Endothelial cell of umbilical vein (primary cell): ENCODE results near the gene EFHD1. TPM values are rescaled to one million over a fixed set of nuclear protein-coding genes. Genes with fewer than 3 reads are reported as not detected.

Source experiments
- BruUV-seq: library from RNA; stranded (reverse); fragments of 400-500 nt; replicated peaks from 2 replicates; lab custom pipeline; 2021; lab: Mats Ljungman, UMichigan
- CTCF ChIA-PET: fragments of 300-600, 350-600 bp; sonication (Branson Sonifier 250); formaldehyde crosslinking; loops from one replicate; lab custom pipeline; 2021; ENCODE audit warnings: antibody characterized with exemption, inconsistent platforms; lab: Charles Lee
- POLR2A ChIA-PET: fragments of 300-600, 350-600 bp; sonication (Branson Sonifier 250); formaldehyde crosslinking; loops from one replicate; lab custom pipeline; 2021; ENCODE audit warnings: antibody characterized with exemption, inconsistent platforms; lab: Charles Lee
- DNase-seq: peaks from one replicate; pipeline ENCODE4 v3.0.0-alpha.2; 2011; ENCODE audit warnings: low read depth, low spot score
- FAIRE-seq: peaks from 2 replicates; lab custom pipeline; 2011; peaks lifted over from hg19 to GRCh38; lab: Jason Lieb, UNC
- H2AFZ ChIP-seq: 2 replicates; pipeline ENCODE4 v1.6.0; 2012; ENCODE audit warnings: low read depth, low read length, control low read depth, inconsistent platforms
- H3K27ac ChIP-seq: 2 replicates; pipeline ENCODE4 v1.5.1; 2011; ENCODE audit warnings: low read depth, mild to moderate bottlenecking, control low read depth, low read length, moderate library complexity; ENCODE audit not compliant: insufficient read depth
- H3K27me3 ChIP-seq, 2 experiments: 2 replicates each; pipeline versions ENCODE4 v1.6.0 to v1.6.1; 2011; ENCODE audit warnings: low read length in 2 of 2, mixed read lengths in 1 of 2; ENCODE audit not compliant: control insufficient read depth in 2 of 2, insufficient read depth in 2 of 2
- H3K36me3 ChIP-seq, 2 experiments: 2 replicates in 1 of 2; 3 replicates in 1 of 2; pipeline ENCODE4 v1.5.1; 2011; ENCODE audit warnings: low read length in 2 of 2, mild to moderate bottlenecking in 1 of 2, moderate library complexity in 1 of 2; ENCODE audit not compliant: control insufficient read depth in 2 of 2, insufficient read depth in 2 of 2; ENCODE audit errors: extremely low read depth in 1 of 2
- H3K4me1 ChIP-seq: 3 replicates; pipeline ENCODE4 v1.5.1; 2011; ENCODE audit warnings: mild to moderate bottlenecking, low read length; ENCODE audit not compliant: control insufficient read depth, insufficient read depth; ENCODE audit errors: extremely low read depth
- H3K4me2 ChIP-seq: 2 replicates; pipeline ENCODE4 v1.6.1; 2011; ENCODE audit warnings: low read length, control low read depth, mixed read lengths; ENCODE audit not compliant: insufficient read depth
- H3K4me3 ChIP-seq, 3 experiments: fragments of 200-600 bp in 1 of 3; sonication (generic), shearing (Covaris generic) in 1 of 3; replicated peaks in 1 of 3; 2 replicates each; pipeline ENCODE4 v1.5.1; 2011 to 2016; ENCODE audit warnings: control low read depth in 3 of 3, low read length in 3 of 3, mild to moderate bottlenecking in 2 of 3, inconsistent platforms in 1 of 3, low read depth in 1 of 3, moderate library complexity in 1 of 3; ENCODE audit not compliant: insufficient read depth in 1 of 3
- H3K79me2 ChIP-seq: 2 replicates; pipeline ENCODE4 v1.6.0; 2012; ENCODE audit warnings: low read length, inconsistent platforms; ENCODE audit not compliant: control insufficient read depth, insufficient read depth
- H3K9ac ChIP-seq: replicated peaks from 2 replicates; pipeline ENCODE3; 2011; ENCODE audit warnings: low read length, control low read depth; ENCODE audit not compliant: insufficient read depth; ENCODE audit errors: extremely low read depth
- H3K9me1 ChIP-seq: replicated peaks from 3 replicates; pipeline ENCODE4 v1.6.0; 2011; ENCODE audit warnings: mild to moderate bottlenecking, low read length; ENCODE audit not compliant: control insufficient read depth, insufficient read depth; ENCODE audit errors: extremely low read depth
- H3K9me3 ChIP-seq: replicated peaks from 2 replicates; pipeline ENCODE4 v1.5.1; 2012; ENCODE audit warnings: low read length, inconsistent platforms; ENCODE audit not compliant: control insufficient read depth, insufficient read depth
- H4K20me1 ChIP-seq: replicated peaks from 2 replicates; pipeline ENCODE3; 2011; ENCODE audit warnings: mild to moderate bottlenecking, low read length; ENCODE audit not compliant: control insufficient read depth, insufficient read depth; ENCODE audit errors: extremely low read depth
- EZH2 ChIP-seq: IDR thresholded peaks from 2 replicates; pipeline ENCODE4 v1.6.1; 2012; ENCODE audit warnings: borderline replicate concordance, low read depth, mild to moderate bottlenecking, moderate library complexity, low read length, inconsistent platforms; ENCODE audit not compliant: severe bottlenecking
- FOS ChIP-seq: IDR thresholded peaks from 2 replicates; pipeline ENCODE4 v1.6.1; 2011; ENCODE audit warnings: mild to moderate bottlenecking, low read length, moderate library complexity, borderline replicate concordance; ENCODE audit not compliant: insufficient read depth
- GATA2 ChIP-seq: IDR thresholded peaks from 2 replicates; pipeline ENCODE4 v1.7.0; 2011; ENCODE audit warnings: low read depth, mild to moderate bottlenecking, moderate library complexity, mixed read lengths, low read length; ENCODE audit not compliant: insufficient read length, insufficient read depth
- JUN ChIP-seq: IDR thresholded peaks from 2 replicates; pipeline ENCODE4 v1.6.1; 2011; ENCODE audit warnings: borderline replicate concordance, low read depth; ENCODE audit not compliant: insufficient read length, insufficient read depth
- MYC ChIP-seq: IDR thresholded peaks from one replicate; pipeline ENCODE4 v1.6.1; 2011; ENCODE audit warnings: mild to moderate bottlenecking, low read depth, low read length
- POLR2A ChIP-seq: IDR thresholded peaks from 2 replicates; pipeline ENCODE4 v1.6.1; 2012; ENCODE audit warnings: low read depth, mild to moderate bottlenecking, control low read depth, low read length
- POLR2AphosphoS5 ChIP-seq: IDR thresholded peaks from 2 replicates; pipeline ENCODE4 v1.6.1; 2012; ENCODE audit warnings: low read depth, mild to moderate bottlenecking, control low read depth, low read length, moderate library complexity; ENCODE audit not compliant: insufficient read depth
- dilution Hi-C: fragments of 300-500 bp; cut with MboI; formaldehyde crosslinking; loops from one replicate; pipeline ENCODE4 v1.15.0; 2019; ENCODE audit warnings: low sequenced_read_pairs; ENCODE audit not compliant: extremely low pct_ligation_motif_present
- intact Hi-C: fragments of 100-400 bp; cut with micrococcal nuclease; formaldehyde crosslinking; loops from one replicate; pipeline ENCODE4 v1.10.0; 2022
- polyA plus RNA-seq, 4 experiments: library from polyadenylated mRNA; depleted of rRNA in 3 of 4; stranded (reverse) in 3 of 4; unstranded in 1 of 4; fragments of >200 nt; gene quantifications; 2 replicates each; pipeline versions ENCODE4 v1.2.1 to v1.2.3, GENCODE V29; 2011 to 2012; ENCODE audit warnings: missing spikeins in 1 of 4
- total RNA-seq: library from RNA; stranded (reverse); gene quantifications from 2 replicates; pipeline ENCODE4 v1.2.3, GENCODE V29; 2021
- TF ChIP-seq, protein P1 (sequence below): IDR thresholded peaks from 2 replicates; pipeline ENCODE4 v1.6.1; 2011; ENCODE audit not compliant: insufficient read depth, insufficient read length
- TF ChIP-seq, protein P2 (sequence below), 2 donors: IDR thresholded peaks; 1 replicate in 1 of 2; 2 replicates in 1 of 2; pipeline ENCODE4 v1.5.1; 2011; ENCODE audit warnings: low read length in 2 of 2, mild to moderate bottlenecking in 2 of 2, moderate library complexity in 2 of 2, control low read depth in 1 of 2, inconsistent platforms in 1 of 2, low read depth in 1 of 2; ENCODE audit not compliant: insufficient read depth in 1 of 2; ENCODE audit errors: extremely low read depth in 1 of 2

EFHD1 gene
- total and polyA plus RNA-seq, 2 donors (not counting 3 experiments of a cell fraction or from before 2014, with no cell fraction given) = 0.18 TPM; not detected in 1

DNA sequence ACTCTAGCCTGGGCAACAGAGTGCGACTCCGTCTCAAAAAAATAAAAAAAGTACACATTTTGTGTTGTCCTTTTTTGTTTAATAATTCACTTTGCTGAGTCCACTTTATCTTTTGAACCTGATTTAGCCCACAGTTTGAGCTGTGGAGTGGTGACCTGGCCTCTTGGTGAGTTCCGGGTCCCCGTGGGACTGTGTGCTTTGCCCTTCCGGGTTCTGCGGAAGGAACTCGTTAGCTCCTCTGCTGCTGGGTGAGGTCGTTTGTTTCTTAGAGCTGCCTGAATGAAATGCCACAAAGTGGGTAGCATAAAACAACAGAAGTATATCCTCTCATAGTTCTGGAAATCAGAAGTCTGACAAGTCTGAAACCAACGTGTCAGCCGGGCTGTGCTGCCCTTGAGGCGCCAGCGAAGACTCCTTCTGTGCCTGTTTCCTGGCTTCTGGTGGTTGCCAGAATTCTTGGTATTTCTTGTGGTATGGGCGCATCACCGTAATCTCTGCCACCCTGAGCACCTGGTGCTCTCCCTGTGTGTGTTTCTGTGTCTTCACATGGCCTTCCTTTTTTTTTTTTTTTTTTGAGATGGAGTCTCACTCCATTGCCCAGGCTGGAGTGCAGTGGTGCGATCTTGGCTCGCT is 3.5 kb downstream of the EFHD1 start:
- Histone ChIP-seq H3K27ac (no peak overlapping the region), H4K20me1 (no peaks in the 10 kb centered on the region), H2AFZ (no peak overlapping the region), H3K9ac (no peak overlapping the region), H3K79me2 (no peaks in the 10 kb centered on the region), H3K4me2 (no peak overlapping the region), H3K9me3 (no peaks in the 10 kb centered on the region), H3K27me3 (peaks cover 33 to 42% of the 10 kb centered on the region in 2 experiments), H3K4me3 (no peak overlapping the region), H3K36me3 (no peaks in the 10 kb centered on the region), H3K9me1 (no peaks in the 10 kb centered on the region), H3K4me1 (peaks cover 4% of the 10 kb centered on the region)
- FAIRE-seq = no peak
- no peak for TF ChIP-seq MYC
- TF ChIP-seq, protein P1, sequence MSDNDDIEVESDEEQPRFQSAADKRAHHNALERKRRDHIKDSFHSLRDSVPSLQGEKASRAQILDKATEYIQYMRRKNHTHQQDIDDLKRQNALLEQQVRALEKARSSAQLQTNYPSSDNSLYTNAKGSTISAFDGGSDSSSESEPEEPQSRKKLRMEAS = no peak
- TF ChIP-seq, protein P2, sequence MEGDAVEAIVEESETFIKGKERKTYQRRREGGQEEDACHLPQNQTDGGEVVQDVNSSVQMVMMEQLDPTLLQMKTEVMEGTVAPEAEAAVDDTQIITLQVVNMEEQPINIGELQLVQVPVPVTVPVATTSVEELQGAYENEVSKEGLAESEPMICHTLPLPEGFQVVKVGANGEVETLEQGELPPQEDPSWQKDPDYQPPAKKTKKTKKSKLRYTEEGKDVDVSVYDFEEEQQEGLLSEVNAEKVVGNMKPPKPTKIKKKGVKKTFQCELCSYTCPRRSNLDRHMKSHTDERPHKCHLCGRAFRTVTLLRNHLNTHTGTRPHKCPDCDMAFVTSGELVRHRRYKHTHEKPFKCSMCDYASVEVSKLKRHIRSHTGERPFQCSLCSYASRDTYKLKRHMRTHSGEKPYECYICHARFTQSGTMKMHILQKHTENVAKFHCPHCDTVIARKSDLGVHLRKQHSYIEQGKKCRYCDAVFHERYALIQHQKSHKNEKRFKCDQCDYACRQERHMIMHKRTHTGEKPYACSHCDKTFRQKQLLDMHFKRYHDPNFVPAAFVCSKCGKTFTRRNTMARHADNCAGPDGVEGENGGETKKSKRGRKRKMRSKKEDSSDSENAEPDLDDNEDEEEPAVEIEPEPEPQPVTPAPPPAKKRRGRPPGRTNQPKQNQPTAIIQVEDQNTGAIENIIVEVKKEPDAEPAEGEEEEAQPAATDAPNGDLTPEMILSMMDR (IDR thresholded peaks at IDR 0.05; ENCODE audit: extremely low read depth in 1 of 2, insufficient read depth in 1 of 2, low read depth in 1 of 2, low read length in 2 of 2) = no peak
- dilution Hi-C loops = no loop called here
- CTCF ChIA-PET = no interaction called here
- intact Hi-C loops = no loop called here
- POLR2A ChIA-PET = no interaction called here
- BruUV-seq = no TSS peak
- no peak for DNase-seq

DNA sequence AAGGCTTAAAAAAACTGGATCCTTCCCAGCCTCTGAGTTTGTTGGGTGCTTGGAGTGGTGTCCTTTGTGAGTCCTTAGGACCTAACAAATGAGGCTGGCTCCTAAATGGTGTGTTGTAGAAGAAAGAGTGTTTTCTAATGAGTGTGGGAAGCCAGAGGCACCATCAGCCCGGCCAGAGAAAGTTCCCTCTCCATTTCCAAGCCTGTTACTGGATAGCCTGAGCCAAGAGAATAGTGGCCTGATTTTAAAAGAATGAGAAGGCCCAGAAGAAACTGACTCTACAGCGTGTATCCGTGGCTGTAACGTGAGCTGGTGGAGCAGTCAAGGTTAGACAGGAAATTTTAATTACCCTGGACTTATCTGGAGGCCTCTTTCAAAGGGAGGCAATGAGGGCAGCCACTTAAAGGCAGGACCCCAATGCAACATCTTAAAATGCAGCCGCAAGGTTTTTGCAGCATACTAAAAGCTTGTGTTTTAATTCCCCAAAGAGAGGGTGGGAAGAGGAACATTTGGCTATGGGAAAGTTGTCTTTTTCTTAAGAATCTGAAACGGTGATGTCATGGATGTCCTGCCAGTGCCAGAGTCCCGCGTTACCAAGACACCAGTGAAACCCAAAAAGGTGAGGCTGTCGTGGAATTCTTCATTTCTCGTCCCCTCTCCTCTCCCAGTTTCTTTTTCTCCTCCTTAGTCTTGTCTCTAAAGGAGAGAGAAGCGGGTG is 4.6 kb downstream of the EFHD1 start:
- Histone ChIP-seq H3K9me3 (no peaks in the 10 kb centered on the region), H2AFZ (no peak overlapping the region), H3K79me2 (no peaks in the 10 kb centered on the region), H3K9me1 (no peaks in the 10 kb centered on the region), H3K4me1 (peaks cover 4% of the 10 kb centered on the region), H3K4me2 (no peak overlapping the region), H3K27me3 (peaks cover 25 to 31% of the 10 kb centered on the region in 2 experiments), H4K20me1 (no peaks in the 10 kb centered on the region), H3K4me3 (no peak overlapping the region), H3K36me3 (no peaks in the 10 kb centered on the region), H3K9ac (no peak overlapping the region), H3K27ac (no peak overlapping the region)
- FAIRE-seq (no peak), DNase-seq (no peak)
- ChIA-PET POLR2A (no interaction called here), CTCF (no interaction called here)
- dilution Hi-C loops (no loop called here), intact Hi-C loops (no loop called here)
- no TSS peak for BruUV-seq
- no peak for TF ChIP-seq JUN
- TF ChIP-seq GATA2 = no peak
- TF ChIP-seq, protein P2 (IDR thresholded peaks at IDR 0.05; ENCODE audit: extremely low read depth in 1 of 2, insufficient read depth in 1 of 2, low read depth in 1 of 2, low read length in 2 of 2) = no peak
- no peak for TF ChIP-seq EZH2
- TF ChIP-seq POLR2AphosphoS5 = no peak
- no peak for TF ChIP-seq FOS
- no peak for TF ChIP-seq MYC
- no peak for TF ChIP-seq POLR2A
- TF ChIP-seq, protein P1 = no peak
